NCI-H1417 (cell line): ENCODE measurements around the gene CCDC14.
"Not testable (repeated sequence)": the region's sequence is repeated elsewhere in the genome, so short reads cannot be mapped to it uniquely, and the experiment has no call there.

Experiments
- DNase-seq, 3 experiments: peaks; one replicate each; lab custom pipeline; 2025; lab: John Stamatoyannopoulos, UW

CCDC14 gene

DNA sequence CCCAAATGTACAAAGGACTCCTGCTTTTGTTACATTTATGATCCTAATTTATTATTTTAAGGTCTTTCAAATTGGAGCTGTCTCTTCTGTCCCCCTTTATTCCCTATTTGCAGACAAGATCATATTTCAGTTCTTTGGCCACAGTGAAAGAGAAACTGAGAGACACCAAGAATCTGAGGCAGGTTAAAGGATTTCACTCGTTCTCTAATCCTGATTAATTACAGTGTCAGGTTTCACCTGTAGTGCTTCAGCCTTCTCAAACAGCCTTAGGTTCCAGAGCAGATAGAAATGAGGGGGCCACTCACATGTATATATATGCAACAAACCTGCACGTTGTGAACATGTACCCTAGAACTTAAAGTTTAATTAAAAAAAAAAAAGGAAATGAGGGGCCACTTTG is 6.2 kb upstream of the CCDC14 start:
- peak in 2 of 3 experiments; percentile 7 to 53 for DNase-seq

DNA sequence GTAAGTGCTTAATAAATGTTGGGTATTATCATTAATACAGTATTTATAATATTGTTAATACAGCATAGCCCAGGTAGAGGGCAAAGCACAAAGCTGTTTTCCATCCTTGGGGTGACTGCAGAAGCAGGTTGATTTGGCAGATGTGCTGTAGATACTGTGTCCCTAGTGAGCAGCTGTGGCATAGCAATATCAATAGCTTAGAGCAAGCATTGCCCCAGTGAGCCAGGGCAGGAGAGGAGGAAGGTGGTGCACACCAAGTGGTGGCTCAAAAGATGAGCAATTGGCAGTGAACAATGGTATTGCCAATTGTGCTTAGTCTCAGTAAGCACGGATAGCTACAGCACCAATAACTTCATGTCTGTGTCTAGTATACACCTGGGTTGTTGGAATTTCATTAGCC is 5.8 kb upstream of the CCDC14 start:
- DNase-seq, result not testable (repeated sequence)

DNA sequence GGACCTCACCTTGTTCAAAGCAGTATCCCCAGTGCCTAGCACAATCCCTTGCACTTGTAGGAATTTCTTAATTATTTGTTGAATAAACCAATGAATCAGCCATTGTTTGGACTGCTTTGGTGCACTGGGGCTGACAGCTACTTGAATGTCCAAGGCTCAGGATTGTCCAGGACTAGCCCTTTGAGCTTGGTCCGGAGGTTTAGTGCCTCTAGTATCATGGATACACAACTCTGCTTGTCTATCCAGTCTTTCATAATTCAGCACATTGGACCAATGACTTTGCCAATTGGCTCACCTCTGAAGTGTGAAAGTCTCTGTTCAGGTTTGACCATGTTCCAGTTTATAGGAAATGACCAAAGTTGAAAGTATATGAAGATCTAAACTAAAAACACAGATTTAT is 3.8 kb upstream of the CCDC14 start:
- not testable (repeated sequence) for DNase-seq

DNA sequence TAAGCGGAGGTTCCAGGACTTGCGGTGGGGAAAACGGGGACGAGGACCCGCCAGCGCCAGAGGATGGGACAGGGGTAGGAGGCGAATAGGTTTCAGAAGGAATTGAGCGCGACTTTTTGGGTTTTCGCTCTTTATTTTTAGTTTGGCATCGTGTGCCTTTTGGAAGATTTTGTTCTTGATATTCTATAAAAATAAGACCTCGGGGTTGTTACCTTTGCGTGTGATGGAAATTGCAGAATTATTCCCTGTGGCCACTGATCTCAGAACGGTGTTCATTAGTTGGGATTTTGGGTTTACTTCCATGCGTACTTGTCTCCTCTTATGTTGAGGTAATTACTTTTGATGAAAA is 453 bp upstream of the CCDC14 start:
- DNase-seq, result no peak

DNA sequence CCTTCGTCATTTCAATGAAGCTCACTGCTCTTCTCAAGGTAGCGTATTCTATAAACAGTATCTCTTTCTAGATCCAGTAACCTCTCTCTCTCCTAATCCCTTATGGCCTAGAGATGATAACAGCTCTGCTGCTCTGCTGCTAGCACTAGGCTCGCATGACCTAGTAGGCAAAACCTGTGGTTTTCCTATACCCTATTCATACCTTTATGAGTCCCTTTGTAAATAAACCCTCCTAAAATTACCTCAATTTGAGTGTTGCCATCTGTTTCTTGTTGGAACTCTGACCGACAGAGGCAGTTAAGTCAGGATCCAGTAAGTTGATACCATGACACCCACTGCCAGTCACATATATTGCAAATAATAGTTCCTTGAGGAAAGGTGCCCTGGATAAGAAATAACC is 7.3 kb downstream of the CCDC14 start:
- DNase-seq, result peak in 1 of 3 experiments; percentile 14

DNA sequence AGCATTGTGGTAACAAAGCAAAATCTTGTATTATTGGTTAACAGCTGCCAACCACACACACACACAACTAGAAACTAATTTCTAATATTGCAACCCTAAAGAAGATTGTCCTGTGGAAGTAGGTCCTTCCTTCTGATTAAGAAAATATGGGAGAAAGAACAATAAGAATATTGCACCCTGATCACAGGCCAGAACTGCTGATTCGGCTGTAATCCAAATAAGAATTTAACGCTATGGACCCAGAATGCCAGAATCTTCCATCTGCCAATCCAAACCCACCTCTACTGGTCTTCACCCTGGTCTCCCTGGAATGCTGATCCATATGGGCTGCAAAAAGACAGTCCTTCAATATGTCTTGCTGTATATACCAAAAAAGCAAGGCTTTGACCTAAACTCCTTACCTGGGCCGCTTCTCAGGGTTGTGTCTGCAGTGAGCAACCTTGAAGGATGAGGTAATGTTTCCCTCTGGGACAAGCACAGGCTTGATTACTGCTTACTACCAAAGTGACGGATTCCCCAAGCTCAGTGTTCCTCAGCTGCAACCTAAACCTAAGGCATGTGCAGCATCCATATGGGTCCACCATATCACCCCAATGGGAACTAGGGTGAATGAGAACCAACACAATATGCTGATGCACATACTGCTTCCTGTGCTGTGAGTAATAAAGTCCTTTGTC is 8.0 kb downstream of the CCDC14 start:
- no peak for DNase-seq

DNA sequence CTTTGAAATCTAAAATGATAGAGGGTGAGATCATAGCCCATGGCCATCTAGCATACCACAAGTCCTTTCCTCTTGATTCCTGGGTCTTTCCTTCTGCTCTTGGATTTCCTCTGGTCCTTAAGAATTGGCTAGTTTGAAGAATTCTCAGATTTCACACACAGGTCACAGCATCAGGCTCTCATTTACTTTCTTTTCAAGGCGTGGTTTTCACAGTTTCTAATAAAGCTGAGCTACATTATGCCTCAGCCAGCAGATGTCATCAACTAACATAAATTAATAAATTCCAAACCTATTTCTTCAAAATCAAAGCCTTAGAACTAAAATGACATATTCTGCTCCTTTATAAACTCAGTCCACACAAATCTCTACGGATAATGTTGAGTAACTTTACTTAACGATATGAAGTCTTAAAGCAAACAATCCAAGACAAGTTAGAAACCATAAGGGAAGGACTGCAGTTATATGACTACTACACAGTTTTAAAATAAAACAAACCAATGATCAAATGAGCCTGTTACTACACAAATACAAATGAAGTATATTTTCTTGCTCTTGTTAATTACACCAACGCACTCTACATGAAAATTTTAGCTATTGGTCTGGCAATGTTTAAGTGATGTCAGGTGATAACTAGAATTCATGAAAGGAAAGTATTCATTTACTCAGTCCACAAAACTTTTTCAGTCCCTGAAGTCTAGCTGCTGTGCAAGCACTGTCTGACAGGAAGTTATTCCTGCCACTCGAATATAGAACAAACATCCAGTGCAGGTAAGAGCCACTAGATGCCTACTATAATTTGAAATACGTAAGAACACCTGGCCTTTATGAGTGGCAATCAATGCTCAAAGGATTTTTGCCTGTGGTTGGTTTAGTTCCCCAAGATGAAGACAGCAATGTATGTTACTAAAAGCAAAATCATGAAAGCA is 9.2 kb downstream of the CCDC14 start:
- peak; percentile 55 to 81 (median 60) for DNase-seq

DNA sequence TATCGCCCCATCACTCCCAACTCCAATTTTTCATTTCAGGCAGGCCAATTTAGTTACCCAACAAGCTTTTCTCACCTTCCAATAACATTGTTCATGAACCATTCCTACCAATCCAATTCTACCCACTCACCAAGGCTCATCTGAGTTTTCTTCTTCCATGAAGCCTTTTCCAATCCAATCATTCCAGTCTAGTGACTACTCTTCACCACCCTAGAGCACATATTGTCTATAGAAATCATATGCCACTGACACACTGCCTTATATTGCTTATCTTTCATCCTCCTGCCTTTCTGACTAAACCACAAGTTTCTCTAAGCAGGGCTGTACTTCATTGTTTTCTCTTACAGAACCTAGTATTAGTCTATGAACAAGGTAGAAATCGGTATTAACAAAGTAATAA is 11.4 kb downstream of the CCDC14 start:
- DNase-seq, result no peak

DNA sequence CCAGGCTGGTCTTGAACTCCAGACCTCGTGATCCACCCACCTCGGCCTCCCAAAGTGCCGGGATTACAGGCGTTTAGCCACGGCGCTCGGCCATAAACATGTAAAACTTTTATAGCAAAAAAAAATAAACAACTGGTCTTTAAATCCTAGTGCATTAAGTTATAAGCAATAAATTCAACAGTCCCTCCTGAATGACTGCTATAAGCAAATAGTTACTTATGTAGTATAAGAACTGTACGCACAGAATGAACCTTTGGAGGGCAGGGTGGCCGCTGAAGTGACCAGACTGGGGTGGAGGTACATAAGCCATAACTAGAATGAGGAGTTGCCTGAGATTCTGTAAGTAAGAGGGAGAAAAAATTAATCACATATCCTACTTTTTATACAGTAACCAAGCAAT is 12.6 kb downstream of the CCDC14 start:
- no peak for DNase-seq

DNA sequence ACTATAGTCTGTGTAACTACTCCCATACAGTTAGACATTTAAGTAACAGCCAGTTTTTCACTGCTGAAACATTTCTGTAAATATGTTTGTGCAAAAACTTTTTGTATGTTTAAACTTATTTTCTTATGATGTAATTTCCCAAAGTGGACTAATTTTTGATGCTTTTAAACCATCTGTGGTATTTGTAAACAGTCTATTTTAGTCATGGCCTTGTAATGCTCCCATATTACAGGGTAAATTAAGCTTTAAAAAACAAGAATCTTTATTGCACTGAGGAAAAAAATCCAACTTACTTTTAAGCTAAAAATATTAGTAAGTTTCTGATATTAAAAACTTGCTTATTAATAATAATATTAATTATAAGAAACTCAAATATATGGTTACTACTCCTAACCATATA is 13.5 kb downstream of the CCDC14 start:
- no peak for DNase-seq

DNA sequence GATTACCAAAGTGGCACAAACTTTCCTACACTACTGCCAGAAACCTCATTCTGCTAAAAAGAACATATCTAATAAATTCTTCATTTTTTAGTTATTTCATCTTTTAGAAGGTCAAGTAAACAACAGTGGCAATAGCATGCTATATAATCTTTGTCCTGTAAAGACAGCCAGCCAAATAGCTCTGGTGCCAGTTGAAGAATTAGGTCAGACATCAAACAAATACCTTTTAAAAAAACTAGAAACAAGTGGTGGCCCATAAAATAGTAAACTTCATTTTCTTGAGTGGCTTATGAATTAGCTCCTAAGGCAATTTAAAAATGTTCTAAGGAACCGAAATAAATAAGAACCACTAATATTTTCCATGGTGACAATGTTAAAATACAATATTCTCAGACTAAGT is 19.5 kb downstream of the CCDC14 start:
- DNase-seq, result no peak

DNA sequence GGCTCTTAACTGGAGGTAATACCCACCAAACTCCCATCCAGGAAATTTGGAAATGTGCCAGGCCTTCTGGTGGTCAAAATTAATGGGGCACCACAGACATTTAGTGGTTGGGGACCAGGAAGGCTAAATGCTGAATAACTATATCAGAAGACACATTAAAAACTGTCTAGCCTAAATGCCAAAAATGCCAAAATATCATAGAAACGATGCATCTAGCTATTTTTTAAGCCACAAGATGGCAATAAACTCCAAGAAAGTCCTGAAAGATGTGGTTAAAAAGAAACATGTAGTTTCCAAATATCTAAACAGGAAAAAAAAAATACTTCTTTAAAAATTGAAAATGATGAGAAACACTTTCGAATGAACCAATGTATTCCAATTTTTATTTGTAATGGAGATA is 19.9 kb downstream of the CCDC14 start:
- DNase-seq, result peak in 2 of 3 experiments; percentile 4 to 9

DNA sequence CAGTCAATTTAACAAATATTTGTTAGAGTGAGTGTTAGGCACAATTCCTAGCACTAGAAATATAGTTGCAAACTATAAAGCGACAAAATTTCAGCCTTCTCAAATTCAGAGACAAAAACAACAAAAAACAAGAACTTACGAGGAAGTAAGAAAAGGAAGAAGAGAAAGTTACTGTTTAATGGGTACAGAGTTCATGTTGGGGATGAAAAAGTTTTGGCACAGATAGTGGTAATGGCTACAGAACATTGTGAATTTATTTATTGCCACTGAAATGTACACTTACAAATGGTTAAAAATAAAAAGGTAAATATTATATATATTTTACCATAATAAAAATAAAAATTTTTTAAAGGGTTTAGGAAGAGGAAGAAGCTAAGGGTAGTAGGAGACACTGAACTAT is 21.3 kb downstream of the CCDC14 start:
- DNase-seq, result no peak

DNA sequence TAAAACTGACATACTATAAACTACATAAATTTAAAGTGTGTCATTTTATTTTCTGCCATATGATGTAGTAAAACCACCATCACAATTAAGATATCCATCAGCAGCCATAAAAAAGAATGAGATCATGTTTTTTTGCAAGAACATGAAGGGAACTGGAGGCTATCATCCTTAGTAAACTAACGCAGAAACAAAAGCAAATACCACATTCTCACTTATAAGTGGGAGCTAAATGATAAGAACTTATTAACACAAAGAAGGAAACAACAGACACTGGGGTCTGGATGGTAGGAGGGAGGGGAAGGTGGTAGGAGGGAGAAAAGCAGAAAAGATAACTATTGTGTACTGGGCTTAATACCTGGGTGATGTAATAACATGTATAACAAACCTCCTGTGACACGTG is 24.6 kb downstream of the CCDC14 start:
- DNase-seq, result no peak

DNA sequence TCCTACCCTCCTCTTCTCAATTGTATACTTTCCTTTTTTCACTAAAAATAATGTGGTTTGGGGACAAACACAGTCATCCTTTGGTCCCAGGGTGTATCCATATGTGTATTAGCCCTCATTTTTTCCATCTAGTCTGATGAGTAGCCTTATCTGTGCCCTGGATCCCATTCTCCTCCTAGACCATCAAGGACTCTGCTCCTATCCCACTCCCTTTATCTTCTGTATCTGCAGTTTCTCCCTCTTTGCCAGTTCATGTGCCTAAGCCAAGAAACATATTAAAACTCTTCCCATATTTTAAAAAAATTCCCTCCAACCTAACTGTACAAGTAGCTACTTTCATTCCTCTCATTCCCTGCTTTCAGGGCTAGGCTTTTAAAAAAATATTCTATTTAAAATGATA is 25.2 kb downstream of the CCDC14 start:
- DNase-seq, result no peak

DNA sequence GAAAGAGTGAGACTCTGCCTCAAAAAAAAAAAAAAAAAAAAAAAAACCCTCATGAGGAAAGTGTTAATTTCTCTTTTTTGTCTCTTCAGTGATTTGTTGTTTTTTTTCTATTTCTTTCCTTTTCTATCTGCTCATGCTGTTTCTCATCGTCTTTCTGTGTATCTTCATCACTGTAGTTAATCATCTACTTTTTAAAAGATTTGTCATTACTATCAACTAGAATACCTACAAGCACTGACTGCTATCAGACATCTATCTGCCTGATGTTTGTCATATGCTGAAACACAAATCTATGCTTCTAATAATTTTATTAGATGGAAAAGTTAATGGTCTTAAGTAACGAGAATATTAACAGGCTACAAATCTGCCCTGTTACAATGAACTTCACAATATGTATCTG is 26.8 kb downstream of the CCDC14 start:
- DNase-seq, result no peak

DNA sequence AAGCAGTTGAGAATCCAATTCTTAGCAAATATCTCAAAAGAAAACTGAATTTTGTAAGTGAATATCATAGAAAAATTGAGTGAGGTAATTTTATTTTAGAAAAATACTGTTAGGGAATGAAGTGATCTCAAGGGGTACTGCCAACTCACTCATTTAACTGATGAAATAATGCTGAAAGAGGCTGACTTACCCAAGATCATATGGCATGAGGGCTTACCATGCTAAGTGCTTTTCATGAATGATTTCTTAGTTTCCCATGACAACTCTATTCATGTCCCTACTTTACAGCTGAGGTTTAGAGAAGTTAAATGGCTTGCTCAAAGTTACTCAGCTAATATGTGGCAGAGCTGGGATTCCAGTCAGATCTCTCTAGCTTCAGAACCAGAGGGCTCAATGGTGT is 30.6 kb downstream of the CCDC14 start:
- no peak for DNase-seq

DNA sequence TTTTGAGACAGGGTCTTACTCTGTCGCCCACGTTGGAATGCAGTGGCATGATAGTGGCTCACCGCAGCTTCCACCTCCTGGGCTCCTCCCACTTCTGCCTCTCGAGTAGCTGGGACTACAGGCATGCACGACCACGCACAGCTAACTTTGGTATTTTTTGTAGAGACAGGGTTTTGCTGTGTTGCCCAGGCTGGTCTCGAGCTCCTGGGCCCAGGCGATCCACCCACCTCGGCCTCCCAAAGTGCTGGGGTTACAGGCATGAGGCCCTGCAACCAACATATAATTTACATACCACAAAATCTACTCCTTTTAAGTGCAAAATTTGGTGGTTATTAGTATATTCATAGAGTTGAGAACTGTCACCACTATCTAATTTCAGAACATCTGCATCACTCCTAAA is 31.7 kb downstream of the CCDC14 start:
- DNase-seq, result no peak

DNA sequence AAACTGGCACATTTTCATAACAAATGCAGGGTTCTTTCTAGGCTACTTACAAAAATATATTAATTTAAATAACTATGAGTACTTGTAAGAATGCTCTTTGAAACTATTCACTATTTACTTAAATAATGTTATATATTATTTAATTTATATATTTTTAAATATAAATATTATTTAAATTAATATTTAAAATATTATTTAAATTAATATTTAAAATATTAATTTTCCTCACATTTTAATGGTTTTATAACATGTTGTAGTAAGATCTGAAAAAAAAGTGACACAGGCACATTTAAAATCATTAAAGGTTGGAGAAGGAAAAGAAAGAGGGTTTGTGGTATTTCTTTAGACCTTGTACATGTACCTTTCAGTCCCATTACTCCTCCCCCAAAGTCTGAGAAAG is 34.6 kb downstream of the CCDC14 start:
- DNase-seq, result no peak

DNA sequence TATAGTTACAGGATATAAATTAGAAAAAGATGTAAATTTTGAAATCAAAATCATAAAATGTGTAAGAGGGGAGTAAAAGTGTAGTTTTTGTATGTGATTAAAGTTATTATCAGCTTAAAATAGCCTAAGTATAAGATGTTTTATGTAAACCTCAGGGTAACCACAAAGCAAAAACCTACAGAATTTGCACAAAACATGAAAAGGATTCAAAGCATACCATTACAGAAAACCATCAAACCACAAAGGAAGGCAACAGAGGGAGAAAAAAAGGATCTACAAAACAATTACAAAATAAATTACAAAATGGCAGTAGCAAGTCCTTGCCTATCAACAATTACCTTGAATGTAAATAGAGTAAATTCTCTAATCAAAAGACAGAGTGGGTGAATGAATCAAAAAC is 40.2 kb downstream of the CCDC14 start:
- no peak for DNase-seq

DNA sequence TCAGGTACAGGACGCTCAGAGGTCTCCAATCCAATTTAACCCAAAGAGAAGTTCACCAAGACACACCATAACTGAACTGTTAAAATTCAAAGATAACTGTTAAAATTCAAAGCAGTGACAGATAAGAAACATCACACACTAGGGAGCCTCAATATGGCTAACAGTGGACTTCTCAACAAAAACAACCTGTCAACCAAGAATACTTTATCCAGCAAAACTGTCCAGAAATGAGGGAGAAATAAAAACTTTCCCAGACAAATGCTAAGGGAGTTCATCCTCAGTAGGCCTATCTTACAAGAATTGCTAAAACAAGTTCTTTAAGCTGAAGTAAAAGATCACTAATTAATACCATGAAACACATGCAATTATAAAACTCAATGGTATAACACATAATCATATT is 40.6 kb downstream of the CCDC14 start:
- DNase-seq, result peak in 1 of 3 experiments; percentile 4

DNA sequence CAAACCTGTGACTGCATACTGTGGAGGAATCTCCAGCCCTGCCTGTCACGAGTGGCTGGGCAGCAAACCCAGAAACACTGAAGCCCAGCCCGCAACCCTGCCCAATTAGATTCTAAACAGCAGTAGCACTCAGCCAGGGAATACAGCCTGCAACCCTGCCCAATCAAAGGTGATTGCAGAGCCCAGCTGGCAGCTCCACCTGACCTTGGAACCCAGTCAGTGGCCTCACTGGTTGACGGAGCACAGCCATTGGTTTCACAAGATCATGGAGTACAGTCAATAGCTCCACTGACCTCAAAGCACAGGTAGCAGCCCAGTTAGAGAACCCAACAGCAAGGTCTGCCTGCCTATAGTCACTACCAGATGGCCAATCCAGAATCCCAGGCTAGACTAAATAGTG is 41.7 kb downstream of the CCDC14 start:
- DNase-seq, result no peak

DNA sequence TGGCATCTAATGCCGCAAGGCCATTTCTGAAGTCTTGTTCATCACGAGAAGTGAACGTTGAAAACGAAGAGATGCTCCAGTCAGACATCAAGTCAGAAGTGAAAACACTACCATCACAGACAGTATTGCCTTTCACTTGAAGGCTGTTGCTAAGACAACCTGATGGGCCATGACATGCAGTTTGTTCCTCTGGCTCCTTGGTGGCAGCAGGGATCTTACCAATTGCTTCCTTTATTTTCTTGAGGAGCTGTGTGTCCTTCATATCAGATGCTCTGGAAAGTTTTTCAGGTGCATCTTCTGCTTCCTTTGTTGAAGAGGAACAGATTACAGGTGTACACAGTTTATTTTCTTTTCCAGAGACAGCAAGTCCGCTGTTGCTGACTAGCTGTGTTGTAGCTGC is 46.2 kb downstream of the CCDC14 start:
- DNase-seq, result peak in 1 of 3 experiments; percentile 9

DNA sequence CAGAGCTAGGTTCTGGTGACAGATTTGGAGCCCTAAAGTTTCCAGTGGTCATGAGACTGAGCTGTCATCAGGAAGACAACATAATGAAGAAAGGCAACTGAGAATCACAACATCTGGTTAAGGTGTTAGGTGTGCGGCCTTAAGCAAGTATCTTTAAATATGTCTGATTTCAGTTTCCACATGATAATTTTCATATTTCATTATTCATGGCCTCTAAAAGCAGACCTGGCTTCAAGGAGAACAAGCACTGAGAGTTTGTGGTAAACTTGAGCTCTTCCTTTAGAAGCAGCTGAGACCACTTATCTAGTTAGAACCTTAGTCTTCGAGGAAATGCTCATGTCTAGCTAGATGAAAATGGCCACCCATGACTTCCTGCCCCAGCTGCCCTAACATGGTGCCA is 51.2 kb downstream of the CCDC14 start:
- no peak for DNase-seq
